Mucosa of stomach (tissue), 1 donor: ENCODE measurements around the gene MYO10.
A peak's percentile ranks its signal among the peaks of the same experiment; 100 is the strongest.

Experiments
- H3K27me3 ChIP-seq: one replicate; pipeline ENCODE4 v1.7.0; 2013; ENCODE audit warnings: mild to moderate bottlenecking, low read length; ENCODE audit not compliant: control insufficient read depth, insufficient read depth
- H3K36me3 ChIP-seq: one replicate; pipeline ENCODE4 v1.7.0; 2013; ENCODE audit warnings: low read length; ENCODE audit not compliant: control insufficient read depth, insufficient read depth
- H3K4me1 ChIP-seq: one replicate; pipeline ENCODE4 v1.7.0; 2013; ENCODE audit warnings: mild to moderate bottlenecking, low read length; ENCODE audit not compliant: control insufficient read depth, insufficient read depth
- H3K4me3 ChIP-seq: one replicate; pipeline ENCODE4 v1.7.0; 2013; ENCODE audit warnings: low read length
- H3K9ac ChIP-seq: one replicate; pipeline ENCODE4 v1.7.0; 2013; ENCODE audit warnings: mild to moderate bottlenecking, low read length, moderate library complexity
- H3K9me3 ChIP-seq: one replicate; pipeline ENCODE4 v1.7.0; 2013; ENCODE audit warnings: mild to moderate bottlenecking, low read length, moderate library complexity; ENCODE audit not compliant: control insufficient read depth
- donor health status: Pancreatic carcinoma.

Gene MYO10

DNA sequence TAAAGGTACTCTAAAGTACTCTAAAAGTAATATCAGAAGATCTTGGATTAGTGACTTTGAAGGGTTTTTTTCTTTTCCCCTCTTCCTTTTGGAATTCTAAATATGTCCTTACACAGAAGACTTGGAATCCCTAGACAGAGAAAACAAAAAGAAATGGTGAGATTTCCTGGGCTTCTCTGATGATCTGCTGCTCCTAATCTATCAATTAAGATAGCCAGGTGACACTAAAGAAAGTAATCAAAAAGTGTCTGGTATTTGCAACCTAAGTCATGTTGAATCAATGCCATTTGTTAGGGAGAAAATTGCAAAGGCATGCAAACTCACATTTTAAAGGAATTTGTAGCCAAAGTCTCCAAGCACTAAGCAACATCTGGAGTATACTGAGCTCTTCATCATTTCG lies 29.5 kb upstream of the MYO10 start:
- Histone ChIP-seq H3K4me1 (no peaks in the 10 kb centered on the region), H3K4me3 (no peak overlapping the region), H3K9me3 (no peaks in the 10 kb centered on the region), H3K27me3 (no peaks in the 10 kb centered on the region), H3K9ac (no peak overlapping the region), H3K36me3 (no peaks in the 10 kb centered on the region)

DNA sequence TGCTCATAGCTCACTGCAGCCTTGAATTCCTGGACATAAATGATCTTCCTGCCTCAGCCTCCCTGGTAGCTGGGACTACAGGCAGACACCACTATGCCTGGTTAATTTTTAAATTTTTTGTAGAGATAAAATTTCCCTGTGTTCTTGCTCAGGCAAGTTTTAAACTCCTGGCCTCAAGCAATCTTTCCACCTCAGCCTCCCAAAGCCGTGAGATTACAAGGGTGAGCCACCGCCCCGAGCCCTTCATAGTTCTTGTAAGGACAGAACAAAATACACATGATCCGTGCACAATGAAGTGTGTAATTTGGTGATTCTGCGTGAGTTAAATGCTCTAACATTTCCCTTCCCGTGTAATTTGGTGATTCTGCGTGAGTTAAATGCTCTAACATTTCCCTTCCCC lies 27.7 kb upstream of the MYO10 start:
- Histone ChIP-seq H3K4me3 (no peak overlapping the region), H3K27me3 (no peaks in the 10 kb centered on the region), H3K9me3 (no peaks in the 10 kb centered on the region), H3K4me1 (no peaks in the 10 kb centered on the region), H3K9ac (no peak overlapping the region), H3K36me3 (no peaks in the 10 kb centered on the region)

DNA sequence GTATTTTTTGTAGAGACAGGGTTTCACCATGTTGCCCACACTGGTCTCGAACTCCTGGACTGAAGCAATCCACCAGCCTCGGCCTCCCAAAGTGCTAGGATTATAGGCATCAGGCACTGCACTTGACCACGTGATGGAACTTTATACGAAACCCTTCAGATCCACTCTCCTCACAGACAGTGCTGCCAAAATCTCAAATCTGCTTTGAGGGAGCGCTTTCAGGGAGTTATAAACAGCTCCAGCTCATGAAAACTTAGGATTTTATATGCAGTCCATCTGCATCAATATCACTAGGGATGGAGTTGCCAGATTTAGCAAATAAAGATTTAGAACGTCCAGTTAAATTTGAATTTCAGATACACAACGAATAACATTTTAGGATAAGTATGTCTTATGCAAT lies 25.0 kb upstream of the MYO10 start:
- Histone ChIP-seq H3K27me3 (no peaks in the 10 kb centered on the region), H3K9ac (no peak overlapping the region), H3K9me3 (no peaks in the 10 kb centered on the region), H3K4me3 (no peak overlapping the region), H3K4me1 (no peaks in the 10 kb centered on the region), H3K36me3 (no peaks in the 10 kb centered on the region)

DNA sequence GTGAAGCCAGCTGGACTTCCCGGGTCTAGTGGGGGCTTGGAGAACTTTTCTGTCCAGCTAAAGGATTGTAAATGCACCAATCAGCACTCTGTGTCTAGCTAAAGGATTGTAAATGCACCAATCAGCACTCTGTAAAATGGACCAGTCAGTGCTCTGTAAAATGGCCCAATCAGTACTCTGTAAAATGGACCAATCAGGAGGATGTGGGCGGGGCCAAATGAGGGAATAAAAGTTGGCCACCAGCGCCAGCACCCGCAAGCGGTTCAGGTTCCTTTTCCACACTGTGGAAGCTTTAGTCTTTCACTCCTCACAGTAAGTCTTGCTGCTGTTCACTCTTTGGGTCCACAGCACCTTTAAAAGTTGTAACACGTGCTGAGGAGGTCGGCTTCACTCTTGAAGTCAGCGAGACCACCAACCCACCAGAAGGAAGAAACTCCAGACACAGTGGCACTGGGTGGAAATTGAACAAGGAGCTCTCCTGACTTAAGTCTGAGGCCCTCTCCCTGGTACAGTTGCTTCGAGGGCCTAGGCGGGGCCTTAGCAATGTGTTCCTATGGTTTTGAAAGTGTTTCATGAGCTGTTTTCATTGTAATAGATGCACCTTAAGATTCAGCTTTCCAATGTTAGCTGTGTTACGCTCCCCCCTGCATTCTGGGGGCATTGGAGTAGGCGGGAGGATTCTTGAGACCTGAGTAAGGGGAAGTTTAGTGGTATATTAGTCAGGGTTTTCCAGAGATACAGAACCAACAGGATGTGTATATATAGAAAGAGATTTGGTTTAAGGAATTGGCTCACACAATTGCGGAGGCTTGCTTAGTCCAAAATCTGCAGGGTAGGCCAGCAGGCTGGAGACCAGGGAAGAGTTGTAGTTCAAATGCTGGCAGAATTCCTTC lies 21.5 kb upstream of the MYO10 start:
- H3K4me3 ChIP-seq, result no peak overlapping the region
- no peaks in the 10 kb centered on the region for H3K36me3 ChIP-seq
- no peak overlapping the region for H3K9ac ChIP-seq
- no peaks in the 10 kb centered on the region for H3K4me1 ChIP-seq
- no peaks in the 10 kb centered on the region for H3K9me3 ChIP-seq
- no peaks in the 10 kb centered on the region for H3K27me3 ChIP-seq

DNA sequence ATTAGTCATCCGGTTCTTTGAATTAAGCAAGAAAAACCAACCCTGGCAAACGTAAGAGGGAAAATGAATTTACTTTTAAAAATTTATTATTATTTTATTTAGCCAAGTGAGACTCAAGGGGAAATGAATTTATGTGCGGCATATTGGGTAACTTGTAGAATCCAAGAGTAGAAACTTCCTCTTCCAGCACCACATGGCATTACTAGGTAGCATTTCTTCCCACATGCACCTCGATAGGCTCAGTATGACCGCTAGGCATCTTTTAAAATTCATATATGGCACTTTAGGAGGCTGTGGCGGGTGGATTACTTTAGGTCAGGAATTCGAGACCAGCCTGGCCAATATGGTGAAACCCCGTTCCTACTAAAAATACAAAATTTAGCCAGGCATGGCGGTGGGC lies 17.6 kb upstream of the MYO10 start:
- H3K4me3 ChIP-seq, result no peak overlapping the region
- no peaks in the 10 kb centered on the region for H3K9me3 ChIP-seq
- no peaks in the 10 kb centered on the region for H3K4me1 ChIP-seq
- no peaks in the 10 kb centered on the region for H3K36me3 ChIP-seq
- no peaks in the 10 kb centered on the region for H3K27me3 ChIP-seq
- H3K9ac ChIP-seq, result no peak overlapping the region

DNA sequence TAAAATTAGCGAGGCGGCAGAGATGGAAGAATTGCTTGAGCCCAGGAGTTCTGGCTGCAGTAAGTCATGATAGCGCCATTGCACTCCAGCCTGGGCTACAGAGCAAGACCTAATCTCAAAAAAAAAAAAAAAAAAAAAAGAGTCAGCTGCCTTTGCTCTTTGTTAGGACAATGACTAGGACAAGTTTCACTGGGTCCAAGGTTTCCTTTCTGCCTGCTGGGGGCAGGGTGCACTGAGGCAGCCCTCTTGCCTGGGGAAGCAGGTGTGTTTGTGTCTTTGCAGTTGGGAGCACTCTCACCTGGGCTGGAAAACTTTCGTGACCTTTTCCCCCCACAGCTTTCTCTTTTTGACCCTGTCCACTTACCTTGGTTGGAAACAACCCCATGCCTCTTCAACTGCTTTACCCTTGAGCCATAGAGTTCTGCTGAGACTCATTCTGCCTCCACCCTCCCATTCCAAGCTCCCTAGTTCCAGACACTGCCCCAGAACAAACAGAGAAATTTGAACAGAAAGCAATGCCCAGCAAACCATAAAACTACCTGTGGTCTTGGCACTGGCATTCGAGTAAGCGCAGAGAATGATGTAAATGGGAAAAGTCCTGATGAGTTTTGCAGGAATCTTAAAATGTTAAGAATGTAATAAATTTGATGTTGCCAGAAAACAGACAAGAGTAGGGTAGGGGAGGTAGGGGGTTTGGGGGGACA lies 17.0 kb upstream of the MYO10 start:
- no peak overlapping the region for H3K4me3 ChIP-seq
- no peak overlapping the region for H3K9ac ChIP-seq
- H3K36me3 ChIP-seq, result no peaks in the 10 kb centered on the region
- H3K9me3 ChIP-seq, result no peaks in the 10 kb centered on the region
- no peaks in the 10 kb centered on the region for H3K4me1 ChIP-seq
- no peaks in the 10 kb centered on the region for H3K27me3 ChIP-seq

DNA sequence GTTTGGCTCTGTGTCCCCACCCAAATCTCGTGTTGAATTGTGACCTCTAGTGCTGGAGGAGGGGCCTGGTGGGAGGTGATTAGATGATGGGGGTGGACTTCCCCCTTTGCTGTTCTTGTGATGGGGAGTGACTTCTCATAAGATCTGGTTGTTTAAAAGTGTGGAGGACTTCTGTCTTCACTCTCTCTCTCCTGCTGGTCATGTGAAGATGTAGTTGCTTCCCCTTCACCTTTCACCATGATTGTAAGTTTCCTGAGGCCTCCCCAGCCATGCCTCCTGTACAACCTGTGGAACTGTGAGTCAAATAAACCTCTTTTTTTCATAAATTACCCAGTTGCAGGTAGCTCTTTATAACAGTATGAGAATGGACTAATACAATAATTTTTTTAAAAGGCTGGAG lies 10.6 kb upstream of the MYO10 start:
- H3K9ac ChIP-seq, result no peak overlapping the region
- no peaks in the 10 kb centered on the region for H3K36me3 ChIP-seq
- H3K4me1 ChIP-seq, result no peaks in the 10 kb centered on the region
- H3K4me3 ChIP-seq, result no peak overlapping the region
- no peaks in the 10 kb centered on the region for H3K27me3 ChIP-seq
- no peaks in the 10 kb centered on the region for H3K9me3 ChIP-seq

DNA sequence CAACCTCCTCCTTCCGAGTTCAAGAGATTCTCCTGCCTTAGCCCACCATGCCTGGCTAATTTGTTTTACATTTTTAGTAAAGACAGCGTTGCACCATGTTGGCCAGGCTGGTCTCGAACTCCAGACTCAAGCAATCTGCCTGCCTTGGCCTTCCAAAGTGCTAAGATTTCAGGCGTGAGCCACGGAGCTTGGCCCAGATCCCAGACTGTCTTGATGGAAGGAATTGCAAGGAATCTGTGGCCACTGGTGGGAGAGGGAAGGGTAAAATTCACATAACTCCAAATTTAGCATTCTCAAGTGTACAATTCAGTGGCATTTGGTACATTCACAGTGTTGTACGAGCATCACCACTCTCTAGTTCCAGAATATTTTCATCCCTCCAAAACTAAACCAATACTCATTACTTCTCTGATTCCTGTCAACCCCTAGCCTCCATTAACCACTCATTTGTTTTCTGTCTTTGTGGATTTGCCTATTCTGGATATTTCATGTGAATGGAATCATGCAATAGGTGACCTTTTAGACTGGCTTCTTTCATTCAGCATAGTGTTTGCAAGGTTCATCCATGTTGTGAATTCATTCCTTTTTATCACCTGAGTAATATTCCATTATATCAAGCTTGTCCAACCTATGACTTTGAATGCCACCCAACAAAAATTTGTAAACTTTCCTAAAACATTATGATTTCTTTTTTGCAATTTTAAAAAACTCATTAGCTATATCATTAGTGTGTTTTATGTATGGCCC lies 8.9 kb upstream of the MYO10 start:
- Histone ChIP-seq H3K36me3 (no peaks in the 10 kb centered on the region), H3K4me3 (no peak overlapping the region), H3K27me3 (no peaks in the 10 kb centered on the region), H3K9ac (no peak overlapping the region), H3K4me1 (no peaks in the 10 kb centered on the region), H3K9me3 (no peaks in the 10 kb centered on the region)

DNA sequence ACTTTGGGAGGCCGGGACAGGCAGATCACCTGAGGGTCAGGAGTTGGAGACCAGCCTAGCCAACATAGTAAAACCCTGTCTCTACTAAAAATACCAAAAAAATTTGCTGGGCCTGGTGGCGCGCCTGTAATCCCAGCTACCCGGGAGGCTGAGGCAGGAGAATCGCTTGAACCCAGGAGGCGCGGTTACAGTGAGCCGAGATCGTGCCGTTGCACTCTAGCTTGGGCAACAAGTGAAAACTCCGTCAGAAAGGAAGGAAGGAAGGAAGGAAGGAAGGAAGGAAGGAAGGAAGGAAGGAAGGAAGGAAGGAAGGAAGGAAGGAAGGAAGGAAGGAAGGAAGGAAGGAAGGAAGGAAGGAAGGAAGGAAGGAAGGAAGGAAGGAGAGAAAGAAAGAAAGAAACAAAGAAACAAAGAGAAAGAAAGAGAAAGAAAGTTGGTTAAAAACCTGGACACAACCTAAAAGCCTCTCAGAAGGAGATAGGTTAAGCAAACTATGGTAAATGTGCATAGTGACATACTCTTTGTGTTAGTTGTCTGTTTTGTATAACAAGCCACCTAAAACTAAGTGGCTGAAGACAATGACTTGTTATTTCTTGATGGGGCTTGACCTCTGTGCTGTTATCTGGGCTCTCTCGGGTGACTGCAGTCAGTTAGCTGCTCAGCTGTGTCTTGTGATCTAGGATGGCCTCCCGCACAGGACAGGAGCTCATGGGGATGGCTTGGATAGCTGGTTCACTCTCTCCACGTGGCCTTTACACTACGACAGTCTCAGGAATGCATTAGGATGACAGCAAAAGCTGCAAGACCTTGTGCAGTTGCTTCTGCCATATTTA lies 8.0 kb upstream of the MYO10 start:
- Histone ChIP-seq H3K9ac (no peak overlapping the region), H3K4me1 (no peaks in the 10 kb centered on the region), H3K4me3 (no peak overlapping the region), H3K9me3 (no peaks in the 10 kb centered on the region), H3K27me3 (no peaks in the 10 kb centered on the region), H3K36me3 (no peaks in the 10 kb centered on the region)

DNA sequence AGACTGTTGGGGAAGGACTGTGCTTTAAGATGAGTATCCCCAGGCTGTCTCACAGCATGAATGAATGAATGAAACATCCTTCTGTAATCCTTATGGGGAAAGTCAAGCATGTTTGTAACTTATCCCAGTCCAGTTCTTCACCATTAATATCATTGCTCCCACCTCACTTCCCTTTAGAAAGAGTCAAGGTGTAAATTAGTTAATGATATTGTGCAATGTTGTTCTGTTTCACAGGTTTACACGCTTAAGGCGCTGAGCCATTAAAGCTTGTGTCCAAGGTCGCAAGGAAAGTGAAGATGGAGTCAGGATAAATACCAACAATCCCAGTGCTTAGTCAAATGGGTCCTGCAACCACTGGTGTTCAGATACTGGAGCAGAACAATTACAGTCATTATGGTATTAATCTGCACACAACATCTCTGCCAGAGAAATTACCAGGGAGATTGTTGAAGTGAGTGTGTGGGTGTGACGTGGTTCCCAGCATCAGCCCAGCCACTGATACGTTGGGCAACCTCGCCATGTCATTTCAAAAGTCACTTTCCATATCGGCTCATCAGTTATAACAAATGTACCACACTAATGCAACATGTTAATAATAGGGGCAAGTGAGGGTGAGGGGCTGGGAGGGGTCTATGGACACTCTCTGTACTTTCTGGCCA lies 1.5 kb upstream of the MYO10 start:
- Histone ChIP-seq H3K4me3 (no peak overlapping the region), H3K4me1 (peaks cover 6% of the 10 kb centered on the region), H3K27me3 (no peaks in the 10 kb centered on the region)

DNA sequence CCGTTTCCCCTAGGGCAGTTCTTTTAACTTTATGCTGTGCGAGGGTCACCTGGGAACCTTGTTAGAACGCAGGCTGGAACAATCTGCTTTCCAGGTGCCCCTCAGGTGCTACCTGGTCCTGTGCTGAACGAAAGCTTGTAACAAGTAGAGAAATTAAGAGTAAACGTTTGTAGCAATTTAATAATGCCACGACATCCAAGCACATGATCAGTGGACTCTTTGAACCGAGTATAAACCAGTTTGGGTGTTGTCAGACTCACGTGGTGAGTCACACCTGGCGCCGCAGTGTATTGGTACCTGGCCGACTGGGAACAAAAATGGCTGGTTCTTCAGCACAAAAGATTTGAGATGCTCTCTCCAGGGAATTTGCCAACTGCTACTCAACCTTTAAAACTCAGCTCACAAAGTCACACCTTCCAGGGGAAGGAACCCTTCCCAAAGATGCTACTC lies 926 bp upstream of the MYO10 start:
- H3K36me3 ChIP-seq, result no peaks in the 10 kb centered on the region
- peaks cover 12% of the 10 kb centered on the region for H3K4me1 ChIP-seq
- H3K4me3 ChIP-seq, result peak overlapping the region; percentile 67
- no peaks in the 10 kb centered on the region for H3K9me3 ChIP-seq
- peak overlapping the region; percentile 84 for H3K9ac ChIP-seq
- H3K27me3 ChIP-seq, result no peaks in the 10 kb centered on the region

More for the DNA sequence above, 1.5 kb upstream of the MYO10 start:
- no peaks in the 10 kb centered on the region for H3K36me3 ChIP-seq
- no peak overlapping the region for H3K9ac ChIP-seq
- H3K9me3 ChIP-seq, result no peaks in the 10 kb centered on the region
